HG03520 (cell line): ENCODE data around the gene GABRR3.
A peak's percentile ranks its signal among the peaks of the same experiment; 100 is the strongest.
"Not testable (repeated sequence)": the region's sequence is repeated elsewhere in the genome, so short reads cannot be mapped to it uniquely, and the experiment has no call there.

ENCODE experiments used
- ATAC-seq: cut with Tn5 transposase; IDR thresholded peaks from one replicate; pipeline ENCODE4 v1.9.1; 2021; ENCODE audit warnings: mild to moderate bottlenecking, moderate library complexity; ENCODE audit not compliant: unreplicated experiment

GABRR3 gene

GRCh38 chr3:98022978-98023820 lies 11.9 kb downstream of the GABRR3 start:
- peak; percentile 70 for ATAC-seq

GRCh38 chr3:98021830-98022560 lies 13.1 kb downstream of the GABRR3 start:
- ATAC-seq = no peak

GRCh38 chr3:98020412-98020811 lies 14.7 kb downstream of the GABRR3 start:
- no peak for ATAC-seq

- no peak for ATAC-seq
Measured at GRCh38 chr3:98018301-98018700, 16.8 kb downstream of the GABRR3 start.

- no peak for ATAC-seq
Measured at GRCh38 chr3:98014268-98014585, 20.9 kb downstream of the GABRR3 start.

GRCh38 chr3:98013411-98014267 lies 21.5 kb downstream of the GABRR3 start:
- ATAC-seq = no peak

- ATAC-seq = no peak
Measured at GRCh38 chr3:98012979-98013378, 22.1 kb downstream of the GABRR3 start.

GRCh38 chr3:98010883-98011449 lies 24.1 kb downstream of the GABRR3 start:
- ATAC-seq = not testable (repeated sequence)

GRCh38 chr3:98010194-98010882 lies 24.8 kb downstream of the GABRR3 start:
- ATAC-seq = no peak

- ATAC-seq = peak; percentile 47
Measured at GRCh38 chr3:98008855-98009254, 26.3 kb downstream of the GABRR3 start.

GRCh38 chr3:98005438-98005837 lies 29.7 kb downstream of the GABRR3 start:
- ATAC-seq = no peak

GRCh38 chr3:98004721-98005120 lies 30.4 kb downstream of the GABRR3 start:
- ATAC-seq = no peak

GRCh38 chr3:98003306-98003969 lies 31.7 kb downstream of the GABRR3 start:
- ATAC-seq = no peak

- no peak for ATAC-seq
Measured at GRCh38 chr3:98002717-98003116, 32.4 kb downstream of the GABRR3 start.

GRCh38 chr3:97999994-98000393 lies 35.1 kb downstream of the GABRR3 start:
- no peak for ATAC-seq

GRCh38 chr3:97999103-97999502 lies 36.0 kb downstream of the GABRR3 start:
- ATAC-seq = no peak

- ATAC-seq = peak; percentile 48
Measured at GRCh38 chr3:97996988-97997387, 38.1 kb downstream of the GABRR3 start.

GRCh38 chr3:97994328-97994945 lies 40.7 kb downstream of the GABRR3 start:
- no peak for ATAC-seq

GRCh38 chr3:97993526-97993925 lies 41.6 kb downstream of the GABRR3 start:
- ATAC-seq = no peak
